Left lung (tissue), 10 donors: ENCODE results near the gene MYBBP1A. TPM values are rescaled to one million over a fixed set of nuclear protein-coding genes. Genes with fewer than 3 reads are reported as not detected.

Experiments
- ATAC-seq: fragments of 200-7000 bp; cut with Tn5 transposase; one replicate; pipeline ENCODE4 v1.9.1; 2020; ENCODE audit warnings: moderate library complexity
- DNase-seq, 4 donors: peaks; one replicate each; pipeline ENCODE4 v3.0.0-alpha.2; 2013 to 2020
- H3K27ac ChIP-seq, 2 donors: fragments of 200-600 bp; sonication (generic) in 1 of 2; one replicate each; pipeline versions ENCODE4 v1.5.0 to v1.8.0; 2020 to 2021
- H3K27me3 ChIP-seq, 2 donors: fragments of 200-600 bp; sonication (generic) in 1 of 2; one replicate each; pipeline versions ENCODE4 v1.5.0 to v1.8.0; 2020 to 2021
- H3K36me3 ChIP-seq, 2 donors: fragments of 200-600 bp; sonication (generic) in 1 of 2; one replicate each; pipeline versions ENCODE4 v1.5.0 to v1.8.0; 2020 to 2021
- H3K4me1 ChIP-seq, 2 donors: fragments of 200-600 bp; one replicate each; pipeline ENCODE4 v1.8.0; 2021
- H3K4me3 ChIP-seq, 2 donors: fragments of 200-600 bp; sonication (generic) in 1 of 2; one replicate each; pipeline versions ENCODE4 v1.5.0 to v1.8.0; 2020 to 2021; ENCODE audit warnings: mild to moderate bottlenecking in 1 of 2
- H3K9me3 ChIP-seq, 2 donors: fragments of 200-600 bp; sonication (generic) in 1 of 2; one replicate each; pipeline versions ENCODE4 v1.5.0 to v1.8.0; 2020 to 2021
- CTCF ChIP-seq, 2 donors: fragments of 200-600 bp; sonication (generic) in 1 of 2; IDR thresholded peaks; one replicate each; pipeline versions ENCODE4 v1.5.0 to v1.8.0; 2021; ENCODE audit warnings: antibody characterized with exemption in 2 of 2
- intact Hi-C, 2 donors: fragments of 100-400 bp; cut with DNase I; formaldehyde crosslinking; loops; one replicate each; pipeline versions ENCODE4 v1.11.2 to v1.14.2; 2022
- polyA plus RNA-seq, 6 donors: library from polyadenylated mRNA; unstranded; fragments of 120-200 nt; gene quantifications; one replicate each; pipeline ENCODE4 v1.2.1, GENCODE V29; 2013; ENCODE audit not compliant: insufficient read length in 6 of 6
- total RNA-seq, 2 donors: library from RNA; stranded (reverse); fragmentation: NEBNext Ultra II Directional; extraction: Animal tissue kit (Norgen Biotek cat#: 25700); gene quantifications; one replicate each; pipeline ENCODE4 v1.2.1, GENCODE V29; 2021
- donor health status: DM: no; HTN: yes; CAD: no.
- donor health status: DM: no; HTN: no; CAD: no.

Gene MYBBP1A
- total and polyA plus RNA-seq, 8 donors = 28.6 to 53.8 (median 40.6) TPM

GRCh38 chr17:4527566-4528125 lies 27.5 kb downstream of the MYBBP1A start:
- H3K27me3 ChIP-seq = no peaks in the 10 kb centered on the region
- intact Hi-C loops = no loop called here
- H3K9me3 ChIP-seq = no peaks in the 10 kb centered on the region
- DNase-seq (no peak), ATAC-seq (no peak)
- H3K27ac ChIP-seq = peak overlapping the region in 1 of 2 donors; percentile 2
- TF ChIP-seq CTCF (IDR thresholded peaks at IDR 0.05) = no peak
- H3K4me1 ChIP-seq = peaks cover 0 to 46% of the 10 kb centered on the region in 2 donors
- H3K4me3 ChIP-seq = no peak overlapping the region
- H3K36me3 ChIP-seq = peaks cover 0 to 1% of the 10 kb centered on the region in 2 donors

- no peaks in the 10 kb centered on the region for H3K36me3 ChIP-seq
- no peak overlapping the region for H3K4me3 ChIP-seq
- ATAC-seq = no peak
- no peaks in the 10 kb centered on the region for H3K27me3 ChIP-seq
- no peaks in the 10 kb centered on the region for H3K9me3 ChIP-seq
- H3K27ac ChIP-seq = peak overlapping the region in 1 of 2 donors; percentile 2
- intact Hi-C loops = no loop called here
- H3K4me1 ChIP-seq = peaks cover 0 to 45% of the 10 kb centered on the region in 2 donors
- no peak for TF ChIP-seq CTCF (IDR thresholded peaks at IDR 0.05)
- no peak for DNase-seq
These were observed 28.1 kb downstream of the MYBBP1A start for GRCh38 chr17:4527134-4527533.

GRCh38 chr17:4525691-4526397 lies 29.3 kb downstream of the MYBBP1A start:
- Histone ChIP-seq H3K4me1 (peaks cover 0 to 40% of the 10 kb centered on the region in 2 donors), H3K27ac (no peak overlapping the region), H3K36me3 (no peaks in the 10 kb centered on the region), H3K4me3 (no peak overlapping the region), H3K27me3 (no peaks in the 10 kb centered on the region), H3K9me3 (no peaks in the 10 kb centered on the region)
- ATAC-seq (no peak), DNase-seq (no peak)
- intact Hi-C loops = no loop called here
- no peak for TF ChIP-seq CTCF (IDR thresholded peaks at IDR 0.05)

GRCh38 chr17:4523946-4524345 lies 31.2 kb downstream of the MYBBP1A start:
- DNase-seq (no peak), ATAC-seq (no peak)
- intact Hi-C loops = no loop called here
- TF ChIP-seq CTCF (IDR thresholded peaks at IDR 0.05) = no peak
- Histone ChIP-seq H3K27me3 (no peaks in the 10 kb centered on the region), H3K9me3 (no peaks in the 10 kb centered on the region), H3K27ac (peak overlapping the region in 1 of 2 donors; percentile 71), H3K4me3 (no peak overlapping the region), H3K4me1 (peaks cover 6 to 44% of the 10 kb centered on the region in 2 donors), H3K36me3 (no peaks in the 10 kb centered on the region)

- H3K9me3 ChIP-seq = no peaks in the 10 kb centered on the region
- ATAC-seq (no peak), DNase-seq (no peak)
- peaks cover 6 to 54% of the 10 kb centered on the region in 2 donors for H3K4me1 ChIP-seq
- no peaks in the 10 kb centered on the region for H3K27me3 ChIP-seq
- intact Hi-C loops = no loop called here
- H3K36me3 ChIP-seq = no peaks in the 10 kb centered on the region
- no peak for TF ChIP-seq CTCF (IDR thresholded peaks at IDR 0.05)
- H3K27ac ChIP-seq = peak overlapping the region; percentile 71 to 83
- no peak overlapping the region for H3K4me3 ChIP-seq
These were observed 32.5 kb downstream of the MYBBP1A start for GRCh38 chr17:4522661-4523060.
